Ishikawa (cell line): ENCODE data around the gene SOBP.

Experiments
- REST ChIP-seq: IDR thresholded peaks from 2 replicates; pipeline ENCODE4 v1.6.1; 2012; ENCODE audit warnings: low read depth, mild to moderate bottlenecking
- USF1 ChIP-seq: IDR thresholded peaks from 2 replicates; pipeline ENCODE4 v1.6.1; 2012

GRCh38 chr6:107587451-107587850 is 97.5 kb downstream of the SOBP start:
- TF ChIP-seq USF1 (no peak), REST (no peak)
